Measurements from ENCODE around the gene DLEU7. TPM values are rescaled to one million over a fixed set of nuclear protein-coding genes. Genes with fewer than 3 reads are reported as not detected.

Gene DLEU7
- total and polyA plus RNA-seq, 2 of the 13 experiments (the other 11 are each of a cell fraction or from before 2014, with no cell fraction given) = not detected

- TF ChIP-seq KLF16 (CRISPR knock-in tag; IDR thresholded peaks at IDR 0.05) = no peak
Measured at GRCh38 chr13:50787316-50788195, 55.9 kb downstream of the DLEU7 start (continued).

- TF ChIP-seq MIER3 (CRISPR knock-in tag; IDR thresholded peaks at IDR 0.05; ENCODE audit: borderline replicate concordance) (no peak), U2AF2 (IDR thresholded peaks at IDR 0.05; ENCODE audit: low read depth, low read length) (no peak), ZNF256 (CRISPR knock-in tag; conservative IDR thresholded peaks at IDR 0.05) (no peak), ZKSCAN8 (CRISPR knock-in tag; IDR thresholded peaks at IDR 0.05; ENCODE audit: borderline replicate concordance) (no peak), KAT8 (CRISPR knock-in tag; IDR thresholded peaks at IDR 0.05) (no peak), ATAD3A (CRISPR knock-in tag; IDR thresholded peaks at IDR 0.05) (no peak), ZNF280B (CRISPR knock-in tag; IDR thresholded peaks at IDR 0.05; ENCODE audit: borderline replicate concordance) (no peak), ZNF704 (CRISPR knock-in tag; IDR thresholded peaks at IDR 0.05; ENCODE audit: borderline replicate concordance) (no peak), POGZ (CRISPR knock-in tag; IDR thresholded peaks at IDR 0.05) (no peak), ARNT2 (CRISPR knock-in tag; IDR thresholded peaks at IDR 0.05; ENCODE audit: low read depth) (no peak), ZNF350 (CRISPR knock-in tag; IDR thresholded peaks at IDR 0.05; ENCODE audit: borderline replicate concordance, low read depth) (no peak), ZNF737 (CRISPR knock-in tag; IDR thresholded peaks at IDR 0.05; ENCODE audit: borderline replicate concordance) (no peak), ZNF543 (CRISPR knock-in tag; IDR thresholded peaks at IDR 0.05) (no peak), MIXL1 (CRISPR knock-in tag; IDR thresholded peaks at IDR 0.05) (no peak), ZNF44 (CRISPR knock-in tag; IDR thresholded peaks at IDR 0.05) (no peak)
- Histone ChIP-seq H3K9me3 (ENCODE audit: low read length) (no peaks in the 10 kb centered on the region), H3K79me2 (ENCODE audit: insufficient read depth, low read length) (no peaks in the 10 kb centered on the region), H3K27ac (ENCODE audit: extremely low read length, insufficient read depth, low read length) (no peak overlapping the region), H4K20me1 (ENCODE audit: insufficient read depth, low read length) (no peaks in the 10 kb centered on the region), H3K4me2 (ENCODE audit: low read depth, low read length) (no peak overlapping the region), H3K27me3 (ENCODE audit: control insufficient read depth in 1 of 2, insufficient read depth in 2 of 2, low read length in 2 of 2) (no peaks in the 10 kb centered on the region), H3K9ac (ENCODE audit: insufficient read depth, low read depth, low read length) (no peak overlapping the region), H3K4me3 (replicated peaks in 1 of 3; ENCODE audit: insufficient read depth in 1 of 3, low read depth in 2 of 3, low read length in 3 of 3) (no peak overlapping the region), H3K36me3 (replicated peaks in 1 of 2; ENCODE audit: control insufficient read depth in 1 of 2, insufficient read depth in 2 of 2, low read length in 2 of 2) (no peaks in the 10 kb centered on the region), H2AFZ (ENCODE audit: low read length) (no peak overlapping the region), H3K4me1 (ENCODE audit: insufficient read depth, low read length) (no peaks in the 10 kb centered on the region)
- in situ Hi-C loops (cut with HindIII; ENCODE audit: extremely low pct_ligation_motif_present, low pct_unique_long_range_greater_than_20kb) = no loop called here
- DNase-seq (ENCODE audit: low spot score) (no peak), ATAC-seq (no peak), FAIRE-seq (no peak)
- POLR2A ChIA-PET = no interaction called here
- 90% methylated on average over 6 of the region's 6 CpGs for WGBS (ENCODE audit: low lambda C conversion rate)
- intact Hi-C loops (cut with micrococcal nuclease; ENCODE audit: unreplicated experiment) = no loop called here
- CTCF ChIA-PET (ENCODE audit: low intra/inter-chr PET ratio, low total read pairs) = no interaction called here
- no TSS peak for BruUV-seq (replicated peaks)
Measured at GRCh38 chr13:50783717-50784290, 59.7 kb downstream of the DLEU7 start.
